H1 (cell line): Measurements from ENCODE around the gene HOXB8. TPM values are rescaled to one million over a fixed set of nuclear protein-coding genes. Genes with fewer than 3 reads are reported as not detected.

Source experiments
- BACH1 ChIP-seq: IDR thresholded peaks from 2 replicates; pipeline ENCODE4 v1.6.1; 2012; ENCODE audit warnings: low read length, improper control_type of control experiment
- EGR1 ChIP-seq: IDR thresholded peaks from 2 replicates; pipeline ENCODE4 v1.6.1; 2011; ENCODE audit warnings: low read depth, low read length, borderline replicate concordance
- GTF2F1 ChIP-seq: IDR thresholded peaks from 2 replicates; pipeline ENCODE4 v1.6.1; 2012; ENCODE audit warnings: low read depth, low read length, improper control_type of control experiment, borderline replicate concordance
- KDM1A ChIP-seq: fragments of 200-600, 300-600 bp; sonication (generic); IDR thresholded peaks from 2 replicates; pipeline ENCODE4 v1.7.1; 2016; ENCODE audit warnings: mild to moderate bottlenecking, low read length, borderline replicate concordance
- SIX5 ChIP-seq: IDR thresholded peaks from 2 replicates; pipeline ENCODE4 v1.6.1; 2011; ENCODE audit warnings: mild to moderate bottlenecking, low read depth, low read length
- SP4 ChIP-seq: IDR thresholded peaks from 2 replicates; pipeline ENCODE4 v1.6.1; 2012; ENCODE audit warnings: low read length, inconsistent platforms
- polyA plus RNA-seq, 7 experiments: library from polyadenylated mRNA; depleted of rRNA in 3 of 7; stranded (reverse) in 5 of 7; unstranded in 2 of 7; fragments of >200 nt in 5 of 7; fragments of 200-250 nt in 2 of 7; gene quantifications; 1 replicate in 5 of 7; 2 replicates in 1 of 7; 4 replicates in 1 of 7; pipeline versions ENCODE4 v1.2.1 to v1.2.3, GENCODE V29; 2011 to 2013; ENCODE audit warnings: missing spikeins in 2 of 7, mixed read lengths in 2 of 7
- total RNA-seq: library from RNA; stranded (reverse); fragmentation: NEBNext Ultra II Directional; extraction: Animal tissue kit (Norgen Biotek cat#: 25700); gene quantifications from 2 replicates; pipeline ENCODE4 v1.2.1, GENCODE V29; 2021

HOXB8 gene
- total and polyA plus RNA-seq, 2 of the 8 experiments (the other 6 are each of a cell fraction or from before 2014, with no cell fraction given) = not detected

DNA sequence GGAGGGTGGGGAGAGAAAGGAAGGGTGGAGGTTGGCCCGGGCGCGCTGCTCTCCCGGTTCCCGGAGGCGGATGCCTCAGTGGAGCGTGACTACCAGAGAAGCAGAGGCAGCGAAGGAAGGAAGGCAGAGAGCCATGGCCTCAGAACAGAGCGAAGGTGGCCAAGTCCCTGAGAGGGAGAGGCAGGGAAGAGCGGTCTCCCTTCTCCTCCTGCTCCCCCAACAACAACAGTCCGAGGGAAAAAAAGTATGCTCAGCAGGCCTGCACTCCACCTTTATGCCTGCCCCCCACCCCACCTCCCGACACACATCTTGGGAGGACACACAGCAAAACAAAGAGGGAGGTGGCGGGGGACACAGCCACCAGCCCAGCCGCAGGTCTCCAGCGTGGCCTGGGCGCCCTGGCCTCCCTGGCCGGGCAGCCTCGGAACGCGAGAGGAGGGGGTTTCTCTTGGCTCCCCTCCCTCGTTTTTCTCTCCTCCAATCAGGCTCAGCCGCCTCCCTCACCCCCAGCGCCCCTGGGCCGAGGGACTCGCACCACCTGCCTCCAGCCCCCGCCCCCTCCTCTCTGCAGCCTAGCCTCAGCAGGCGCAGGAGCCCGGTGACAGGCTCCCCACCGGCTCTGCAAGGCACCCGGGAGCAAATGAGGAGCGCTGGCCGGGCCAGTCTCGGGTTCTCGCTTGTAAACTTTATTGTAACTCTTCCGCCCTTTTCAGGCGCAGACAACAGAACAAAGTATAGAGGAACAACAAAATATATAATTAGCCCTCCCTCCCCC lies 3.2 kb downstream of the HOXB8 start (continued):
- TF ChIP-seq SIX5 (no peak), BACH1 (no peak), GTF2F1 (no peak), KDM1A (no peak), EGR1 (no peak), SP4 (no peak)
